ENCODE measurements around the gene FTMT.
"Not testable (repeated sequence)": the region's sequence is repeated elsewhere in the genome, so short reads cannot be mapped to it uniquely, and the experiment has no call there.

Gene FTMT

GRCh38 chr5:121851643-121852574 is at the start of gene FTMT:
Gene FTMT, plus strand, starts transcription at chr5:121851882. Its CDS starts 82 bp downstream, at chr5:121851964.
- no peak for DNase-seq

DNA sequence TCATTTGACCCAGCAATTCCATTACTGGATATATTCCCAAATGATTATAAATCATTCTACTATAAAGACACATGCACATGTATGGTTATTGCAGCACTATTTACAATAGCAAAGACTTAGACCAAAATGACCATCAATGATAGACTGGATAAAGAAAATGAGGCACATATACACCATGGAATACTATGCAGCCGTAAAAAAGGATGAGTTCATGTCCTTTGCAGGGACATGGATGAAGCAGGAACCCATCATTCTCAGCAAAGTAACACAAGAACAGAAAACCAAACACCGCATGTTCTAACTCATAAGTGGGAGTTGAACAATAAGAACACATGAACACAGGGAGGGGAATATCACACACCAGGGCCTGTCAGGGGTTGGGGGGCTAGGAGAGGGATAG is 46.4 kb upstream of the FTMT start:
- DNase-seq: not testable (repeated sequence)

DNA sequence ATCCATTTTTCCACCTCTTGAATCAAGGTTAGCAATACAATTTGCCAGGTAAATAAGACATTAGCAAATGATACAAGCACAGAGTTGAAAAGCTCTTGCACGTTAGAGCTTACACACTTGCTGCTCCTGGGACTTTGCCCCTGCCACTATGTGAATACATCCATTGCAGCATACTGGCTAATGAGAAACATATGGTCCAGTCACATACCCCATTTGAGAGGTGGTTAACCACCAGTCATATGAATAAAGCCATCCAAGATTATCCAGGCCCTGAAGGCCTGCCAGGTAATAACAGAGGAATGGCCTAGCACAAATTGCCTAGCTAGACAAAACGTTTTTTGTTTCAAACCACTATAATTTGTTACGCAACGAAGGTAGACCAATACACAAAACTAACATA is 45.8 kb upstream of the FTMT start:
- no peak for DNase-seq

- no peak for DNase-seq
Measured at GRCh38 chr5:121816164-121816563, 35.5 kb upstream of the FTMT start.

DNA sequence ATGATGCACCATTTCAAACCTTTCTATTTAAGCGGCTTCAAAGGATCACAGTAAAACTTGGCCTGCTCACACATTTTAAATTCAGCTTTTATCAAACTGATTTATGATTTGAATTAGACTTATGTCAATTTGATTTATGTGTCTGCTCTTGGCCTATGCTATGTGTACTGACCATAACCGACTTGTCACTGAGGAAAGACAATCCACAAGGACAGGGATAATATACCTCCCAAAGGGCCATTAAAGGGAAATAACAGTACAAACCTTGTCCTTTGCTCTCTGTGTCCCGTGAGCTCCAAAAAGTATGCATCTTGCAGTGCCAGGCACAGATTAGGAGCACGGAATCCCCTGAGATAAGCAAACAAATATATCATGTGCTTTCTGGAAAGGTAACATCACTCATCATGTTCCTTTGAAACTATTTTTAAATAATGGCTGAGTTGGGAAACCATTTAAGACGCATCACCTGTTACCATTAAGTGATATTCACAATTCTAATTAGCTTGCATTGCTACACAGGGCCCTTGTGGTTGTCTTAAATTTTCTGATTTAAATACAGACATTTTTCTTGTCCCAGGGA is 31.9 kb upstream of the FTMT start:
- DNase-seq: no peak

- DNase-seq: no peak
Measured at GRCh38 chr5:121833617-121834016, 18.1 kb upstream of the FTMT start.

DNA sequence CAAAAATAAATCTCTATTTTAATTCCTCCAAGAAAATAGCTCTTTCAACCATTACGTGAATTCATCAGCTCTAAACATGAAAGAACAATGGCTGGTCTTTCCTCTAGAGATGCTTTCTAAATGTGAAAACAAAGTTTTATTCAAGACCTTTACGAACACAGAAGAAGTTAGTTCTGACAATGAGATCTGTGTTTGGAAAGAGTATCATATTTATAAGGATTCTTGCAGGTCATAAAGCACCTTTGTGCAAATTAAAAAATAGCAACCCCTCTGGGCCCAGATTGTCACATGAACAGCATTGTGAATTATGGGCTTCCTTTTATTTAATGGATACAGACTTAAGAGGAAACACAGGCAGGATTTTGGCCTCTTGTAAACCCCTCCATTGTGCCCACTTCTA is 17.7 kb upstream of the FTMT start:
- no peak for DNase-seq

- no peak for DNase-seq
Measured at GRCh38 chr5:121841892-121842291, 9.8 kb upstream of the FTMT start.

GRCh38 chr5:121850272-121850671 is 1.4 kb upstream of the FTMT start:
- DNase-seq: no peak

- DNase-seq: no peak
Measured at GRCh38 chr5:121853850-121854249, 2.2 kb downstream of the FTMT start.

DNA sequence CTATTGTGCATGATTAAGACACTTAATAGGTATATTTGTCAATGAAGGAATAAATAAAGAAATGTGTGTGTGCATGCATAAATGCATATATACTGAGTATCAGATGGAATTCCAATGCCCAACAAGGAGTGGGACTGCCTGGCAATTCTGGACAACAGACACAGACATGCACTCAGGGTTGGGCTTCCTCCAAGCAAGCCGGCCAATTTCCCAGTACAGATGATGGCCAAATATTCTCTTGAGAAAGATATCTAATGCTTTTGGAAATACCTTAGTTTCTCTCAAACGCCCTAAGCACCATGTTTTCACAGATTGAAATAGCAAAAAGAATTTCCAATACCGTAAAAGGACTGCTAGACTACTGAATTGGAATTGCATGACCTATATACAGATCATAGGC is 11.1 kb downstream of the FTMT start:
- DNase-seq: no peak

GRCh38 chr5:121863753-121864285 is 12.1 kb downstream of the FTMT start:
- DNase-seq: no peak

DNA sequence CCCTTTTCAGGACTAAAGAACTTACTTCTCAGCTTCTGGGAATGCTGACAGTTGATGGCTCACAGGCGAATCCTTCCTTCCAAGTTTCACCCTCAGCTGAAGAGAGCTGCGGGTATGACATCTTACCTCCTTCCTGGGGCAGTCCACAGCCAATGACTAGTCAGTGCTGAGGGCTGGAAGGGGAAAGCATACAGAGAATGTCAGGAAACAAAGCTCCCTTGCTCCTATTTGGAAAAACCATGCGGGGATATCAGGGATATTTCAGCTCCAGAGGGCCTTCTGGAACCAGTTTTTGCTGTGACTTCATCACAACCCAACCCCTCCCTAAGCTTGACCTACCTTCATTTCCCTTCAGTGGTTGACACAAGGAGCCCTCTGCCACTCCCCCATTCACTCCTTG is 15.7 kb downstream of the FTMT start:
- DNase-seq: no peak

- no peak for DNase-seq
Measured at GRCh38 chr5:121870489-121870888, 18.8 kb downstream of the FTMT start.

DNA sequence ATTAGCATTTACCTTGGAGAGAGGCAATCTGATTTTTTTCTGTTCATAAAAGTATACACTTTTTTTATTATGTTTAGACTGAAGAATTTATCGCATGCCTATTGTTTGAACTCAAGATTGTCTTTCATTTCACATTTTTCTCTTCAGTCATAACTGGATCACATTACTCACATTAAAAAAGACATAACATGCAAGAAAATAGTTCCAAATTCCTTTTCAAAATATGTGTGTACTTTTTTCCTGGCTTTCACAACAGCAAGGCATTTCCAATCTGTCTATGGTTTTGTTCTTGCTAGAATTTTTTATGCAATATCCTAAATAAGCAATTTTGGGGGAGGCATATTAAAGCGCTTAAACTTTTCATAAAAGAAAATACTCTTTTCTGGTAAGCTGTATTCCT is 21.2 kb downstream of the FTMT start:
- no peak for DNase-seq

GRCh38 chr5:121873409-121873808 is 21.7 kb downstream of the FTMT start:
- no peak for DNase-seq

DNA sequence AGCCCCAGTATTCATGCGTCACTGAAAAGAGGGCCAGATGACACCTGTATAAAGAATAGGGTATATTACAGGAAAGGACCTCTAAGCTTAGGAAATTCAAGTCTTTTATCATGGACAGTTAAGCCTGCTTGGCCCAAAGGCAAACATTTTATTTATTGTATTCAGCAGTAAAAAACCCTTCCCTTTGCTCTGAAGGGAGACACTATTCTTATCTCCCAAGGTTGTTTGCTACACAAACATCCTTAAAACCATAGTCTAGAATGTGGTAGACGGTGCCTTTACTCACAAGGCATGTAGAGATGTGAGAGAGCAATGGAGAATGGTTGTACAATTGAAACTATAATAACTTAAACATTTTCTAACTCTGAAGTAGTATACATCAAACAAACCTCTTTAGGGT is 33.9 kb downstream of the FTMT start:
- no peak for DNase-seq

- DNase-seq: no peak
Measured at GRCh38 chr5:121887727-121888126, 36.0 kb downstream of the FTMT start.

DNA sequence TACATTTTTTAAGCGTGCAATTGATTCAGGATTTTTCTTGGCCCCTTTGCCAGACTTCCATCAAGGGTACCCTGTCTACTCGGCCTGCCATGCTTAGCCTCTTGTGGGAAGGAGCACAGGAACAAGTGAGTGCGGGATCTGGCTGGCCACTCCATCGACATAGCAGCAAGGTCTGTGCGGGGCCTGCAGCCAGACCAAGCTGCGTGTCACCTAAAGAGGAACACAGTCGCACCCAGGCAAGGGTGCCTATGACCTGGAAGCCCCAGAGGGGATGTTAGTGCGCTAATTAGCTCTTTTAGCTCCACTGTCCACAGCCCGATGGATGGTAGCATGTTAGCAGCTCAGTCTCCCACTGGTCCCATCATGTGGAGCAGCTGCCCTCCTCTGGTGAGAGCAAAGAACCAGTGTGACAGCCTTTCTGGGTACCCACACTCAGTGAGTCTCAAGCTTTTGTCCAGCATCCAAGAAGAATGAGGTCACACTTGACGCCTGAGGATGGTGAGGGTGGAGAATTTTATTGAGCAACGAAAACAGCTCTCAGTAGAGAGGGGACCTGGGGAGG is 38.7 kb downstream of the FTMT start:
- no peak for DNase-seq

DNA sequence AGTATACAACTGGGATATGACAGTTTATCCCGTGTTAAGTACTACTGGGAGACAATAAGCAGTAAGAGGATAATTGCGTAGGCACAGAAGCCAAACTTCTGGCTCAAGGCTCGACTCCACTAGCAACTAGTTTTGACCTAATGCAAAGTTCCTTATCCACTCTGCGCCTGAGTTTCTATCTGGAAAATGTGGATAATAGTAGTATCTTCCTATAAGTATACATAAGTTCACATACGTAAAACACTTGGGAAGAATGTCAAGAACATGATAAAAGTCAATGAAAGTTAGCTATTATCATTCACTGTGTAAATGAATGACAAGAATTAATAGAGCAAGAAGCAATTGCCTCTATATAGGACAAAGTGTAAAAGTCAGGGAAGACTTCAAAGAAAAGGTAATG is 45.7 kb downstream of the FTMT start:
- no peak for DNase-seq

DNA sequence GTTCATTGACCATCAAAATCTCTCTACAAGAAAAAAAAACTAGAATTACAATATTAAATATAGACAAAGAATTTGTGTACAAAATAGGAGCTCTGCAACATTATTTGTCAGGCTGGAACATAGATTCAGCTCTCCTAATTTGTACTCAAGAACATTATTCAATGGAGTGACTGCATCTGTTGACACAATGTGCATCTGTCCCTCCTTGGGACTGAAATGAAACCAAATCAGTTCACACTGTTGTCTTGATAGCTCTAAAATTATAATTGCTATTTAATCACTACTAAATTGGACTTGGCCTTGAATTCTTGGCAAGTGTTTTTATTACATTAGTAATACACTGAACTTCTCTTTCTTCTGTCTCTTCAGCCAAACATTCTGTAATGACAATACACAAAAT is 47.7 kb downstream of the FTMT start:
- no peak for DNase-seq

Data from NCI-H345 (cell line).